T1000 (cell line): ENCODE results near the gene FGFR3.
A peak's percentile ranks its signal among the peaks of the same experiment; 100 is the strongest.

Experiments
- DNase-seq: peaks from one replicate; lab custom pipeline; 2025; ENCODE audit warnings: mixed read lengths; lab: John Stamatoyannopoulos, UW

The FGFR3 gene

DNA sequence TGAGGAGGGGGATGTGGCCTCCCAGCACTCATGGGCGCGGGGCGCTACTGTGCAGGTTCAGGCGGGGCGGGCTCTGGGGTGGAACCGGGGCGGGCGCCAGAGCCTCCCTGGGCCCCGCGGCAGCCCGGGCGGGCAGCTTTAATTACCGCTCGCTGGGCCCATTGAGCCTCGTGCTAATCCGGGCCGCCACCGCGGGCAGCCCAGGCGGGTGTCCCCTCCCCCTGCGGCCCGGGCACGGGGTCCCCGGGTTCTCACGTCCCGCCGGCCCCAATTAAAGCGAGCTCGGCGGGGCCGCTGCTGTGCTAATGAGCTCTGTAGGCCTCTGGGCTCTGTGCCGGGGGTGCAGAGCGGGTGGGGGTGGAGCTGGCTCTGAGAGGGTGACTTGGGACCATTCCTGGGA is 22.8 kb upstream of the FGFR3 start:
- DNase-seq, result no peak

DNA sequence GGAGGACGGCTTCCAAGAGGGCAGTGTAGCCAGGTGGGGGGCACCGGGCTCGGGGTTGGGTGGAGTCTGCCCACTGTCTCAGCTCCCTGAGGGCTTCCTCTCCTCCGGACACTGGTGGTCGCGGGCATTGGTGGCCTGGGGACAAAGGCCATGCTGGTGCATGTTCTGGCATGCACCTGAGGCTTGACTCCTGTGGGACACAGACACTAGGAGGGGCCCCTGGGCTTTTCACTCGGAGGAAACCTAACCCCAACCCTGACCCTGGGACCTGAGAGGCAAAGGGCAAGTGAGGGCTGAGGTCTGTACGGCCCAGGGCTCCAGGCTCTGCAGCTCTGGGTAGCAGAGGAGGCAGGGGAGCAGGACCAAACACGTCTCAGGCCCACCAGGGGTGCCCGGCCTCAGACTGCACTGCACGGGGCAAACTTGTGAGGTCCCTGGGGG is 22.3 kb upstream of the FGFR3 start:
- no peak for DNase-seq

DNA sequence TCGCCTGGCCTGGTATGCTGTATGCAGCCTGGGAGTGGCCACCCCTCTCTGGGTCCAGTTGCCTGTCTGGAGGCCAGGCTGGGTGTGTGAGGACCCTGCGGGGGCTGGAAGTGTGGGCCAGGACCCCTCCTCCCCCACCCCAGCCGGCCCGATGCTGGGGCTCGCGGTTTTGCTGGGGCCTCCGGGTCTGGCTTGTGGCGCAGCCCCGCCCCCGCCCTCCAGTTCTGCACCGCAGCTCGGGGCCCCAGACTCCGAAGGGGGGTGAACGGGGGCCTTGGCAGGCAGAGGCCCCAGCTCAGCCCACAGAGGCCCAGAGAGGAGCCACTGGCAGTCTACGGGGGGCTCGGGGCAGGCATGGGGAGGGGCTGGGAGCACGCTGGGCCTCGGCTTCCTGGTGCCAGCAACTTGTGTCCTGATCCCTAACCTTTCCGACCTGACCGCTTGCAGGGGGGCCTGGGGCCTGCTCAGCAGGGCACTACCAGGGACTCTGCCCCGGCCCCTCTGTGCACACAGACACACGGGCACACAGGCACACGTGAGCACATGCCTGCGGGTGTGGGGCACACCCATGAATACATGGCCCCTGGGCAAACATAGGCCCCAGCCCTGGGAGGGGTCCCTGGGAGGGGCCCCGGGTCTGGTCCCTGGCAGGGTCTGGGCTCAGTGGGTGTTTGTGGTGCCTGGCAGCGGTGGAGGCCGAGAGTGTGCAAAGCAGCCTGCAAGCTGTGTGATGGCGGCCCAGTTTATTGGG is 21.4 kb upstream of the FGFR3 start:
- DNase-seq, result no peak

DNA sequence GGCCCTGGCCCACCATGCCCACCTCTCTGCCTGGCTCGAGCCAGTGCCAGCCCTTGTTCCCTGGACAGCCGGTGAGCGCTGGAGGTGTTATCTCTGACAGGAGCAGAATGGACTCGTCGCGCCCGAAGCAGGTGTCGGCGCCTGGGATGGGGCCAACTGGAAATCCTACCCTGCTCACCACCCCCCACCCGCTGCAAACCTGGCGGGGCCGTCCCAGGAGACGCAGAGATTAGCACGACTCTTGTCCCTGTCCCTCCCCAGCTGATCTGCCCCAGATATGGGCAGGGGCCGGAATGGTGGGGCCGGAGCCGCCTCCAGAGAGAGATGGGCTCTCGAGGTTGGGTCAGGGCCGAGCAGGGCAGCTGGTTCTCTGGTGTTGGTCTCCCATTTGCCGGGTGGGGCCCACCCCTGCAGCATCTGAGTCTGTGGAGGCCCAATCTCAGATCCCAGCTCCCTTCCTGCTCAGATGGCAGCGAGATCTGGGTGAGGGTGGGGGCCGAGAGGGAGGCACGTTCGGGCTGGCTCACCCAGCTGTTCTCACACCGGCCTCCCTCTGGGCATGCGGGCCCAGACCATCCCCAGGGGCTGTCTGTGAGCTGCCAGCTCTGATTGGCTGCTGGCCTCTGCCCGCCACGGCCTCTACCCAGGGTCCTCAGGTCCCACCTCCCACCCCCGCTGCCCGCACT is 20.1 kb upstream of the FGFR3 start:
- no peak for DNase-seq

DNA sequence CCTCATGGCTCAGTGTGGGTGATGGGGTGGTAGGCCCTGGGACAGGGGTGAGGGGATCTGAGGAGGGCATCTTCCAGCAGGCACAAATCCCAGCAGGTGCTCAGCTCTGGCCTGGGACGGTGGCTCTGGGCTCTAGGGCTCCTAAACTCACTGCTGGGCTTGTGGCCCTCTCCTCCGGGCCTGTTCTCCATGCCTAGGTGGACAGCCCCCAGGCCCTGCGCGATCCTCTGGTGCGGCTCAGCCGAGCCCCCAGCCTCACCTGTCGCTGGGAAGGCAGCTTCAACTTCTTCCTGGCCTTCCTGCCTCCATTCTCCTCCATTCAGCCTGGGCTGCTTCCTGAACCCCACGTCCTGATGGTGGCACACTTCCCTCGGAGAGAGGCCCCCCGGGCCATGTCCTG is 19.3 kb upstream of the FGFR3 start:
- DNase-seq, result no peak

DNA sequence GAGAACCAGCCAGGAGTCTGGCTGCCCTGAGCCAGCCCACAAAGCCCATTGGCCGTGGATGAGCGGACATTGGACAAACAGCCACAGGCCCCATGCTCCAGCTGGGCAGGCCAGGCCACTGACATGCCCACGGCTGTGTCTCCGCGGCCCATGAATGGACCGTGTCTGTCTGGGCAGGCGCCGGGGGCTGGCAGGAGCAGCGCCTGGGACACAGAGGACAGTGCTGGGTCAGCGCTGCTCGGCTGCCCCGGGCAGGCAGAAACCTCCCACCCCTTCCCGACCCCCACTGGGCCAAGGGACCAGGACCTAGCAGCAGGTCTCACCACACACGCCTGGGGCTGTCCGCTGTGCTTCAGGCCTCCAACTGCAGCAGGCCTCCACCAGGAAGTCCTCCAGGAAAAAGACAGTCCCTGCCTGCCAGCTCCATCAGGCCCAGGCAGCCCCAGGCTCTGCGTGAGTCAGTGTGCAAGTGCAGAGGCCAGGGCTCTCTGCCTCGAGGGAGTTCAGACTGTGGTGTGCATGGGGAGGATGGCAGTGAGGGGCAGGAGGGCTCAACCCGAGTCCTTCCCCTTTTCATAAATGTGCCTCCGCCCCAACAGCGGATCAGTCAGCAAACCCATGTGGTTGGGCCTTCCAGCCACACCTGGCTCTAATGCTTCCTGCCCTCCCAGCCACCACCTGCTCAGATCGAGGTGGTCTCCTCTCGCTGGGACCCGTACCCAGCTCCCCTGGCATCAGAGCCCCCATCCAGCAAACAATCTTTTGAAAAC is 17.2 kb upstream of the FGFR3 start:
- DNase-seq, result peak; percentile 68

DNA sequence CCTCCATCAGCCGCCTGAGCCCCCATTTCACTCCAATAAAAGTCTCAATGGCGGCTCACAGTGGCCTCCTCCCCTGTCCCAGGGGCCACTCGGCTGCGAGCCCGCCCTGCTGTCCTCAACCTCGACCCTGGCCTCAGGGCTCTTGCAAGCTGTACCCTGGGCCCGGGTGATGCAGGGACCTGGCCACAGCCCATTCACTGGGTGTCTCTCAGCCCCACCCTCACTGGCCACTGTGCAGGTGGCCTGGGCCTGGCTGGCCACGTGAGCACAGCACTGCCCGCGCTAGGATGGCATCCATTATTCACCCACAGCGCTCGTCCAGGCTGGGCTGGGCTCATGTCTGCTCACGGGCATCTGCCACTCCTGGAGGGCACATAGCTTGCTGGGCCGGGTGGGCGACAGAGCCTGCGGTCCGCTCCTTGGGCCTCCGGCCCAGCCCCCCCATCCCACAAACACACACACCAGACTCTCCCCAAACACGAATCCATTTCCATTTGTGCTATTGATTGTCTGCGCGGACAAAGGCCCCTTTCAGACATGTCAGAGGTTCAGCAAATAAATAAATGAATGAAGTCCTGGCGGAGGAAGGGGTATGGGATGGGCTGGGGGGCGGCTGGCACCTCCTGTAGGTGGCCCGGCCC is 16.5 kb upstream of the FGFR3 start:
- DNase-seq, result no peak

DNA sequence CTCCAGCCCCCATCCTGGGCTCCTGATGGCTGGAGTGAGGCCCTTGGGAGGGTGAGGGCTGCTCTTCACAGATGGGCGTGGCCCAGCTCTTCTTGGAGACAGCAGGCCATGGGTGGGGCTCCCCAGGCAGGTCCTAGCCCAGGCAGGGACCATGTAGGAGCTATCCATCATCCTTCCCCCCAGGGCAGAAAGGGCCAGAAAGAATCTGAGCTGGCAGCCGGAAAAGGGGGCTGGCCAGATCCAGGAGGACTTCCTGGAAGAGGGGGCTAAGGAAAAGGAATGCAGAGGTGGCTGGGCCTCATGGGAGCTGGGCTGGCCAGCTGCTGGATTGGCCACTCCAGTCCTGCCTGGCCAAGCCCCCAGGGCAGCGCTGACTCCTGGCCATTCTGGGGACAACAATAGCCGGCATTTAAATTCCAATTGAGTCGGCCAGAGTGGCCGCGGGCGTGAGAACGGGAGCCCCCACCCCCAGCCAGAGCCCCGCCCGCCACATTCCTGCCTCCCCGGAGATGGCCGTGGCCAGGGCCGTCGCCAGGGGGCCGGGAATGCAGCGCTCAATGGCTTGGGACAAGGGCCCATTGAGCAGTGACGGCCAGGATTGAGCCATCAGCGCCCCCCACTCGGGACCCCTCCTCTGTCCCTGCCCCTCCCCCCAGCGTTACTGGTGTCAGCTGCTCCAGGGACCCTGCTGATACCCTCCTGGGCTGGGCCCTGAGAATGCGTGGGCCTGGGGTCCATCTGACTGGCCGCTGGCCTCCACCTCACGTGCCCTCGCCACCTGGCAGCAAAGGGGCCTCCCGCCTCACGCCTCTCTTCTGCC is 15.1 kb upstream of the FGFR3 start:
- DNase-seq, result no peak

DNA sequence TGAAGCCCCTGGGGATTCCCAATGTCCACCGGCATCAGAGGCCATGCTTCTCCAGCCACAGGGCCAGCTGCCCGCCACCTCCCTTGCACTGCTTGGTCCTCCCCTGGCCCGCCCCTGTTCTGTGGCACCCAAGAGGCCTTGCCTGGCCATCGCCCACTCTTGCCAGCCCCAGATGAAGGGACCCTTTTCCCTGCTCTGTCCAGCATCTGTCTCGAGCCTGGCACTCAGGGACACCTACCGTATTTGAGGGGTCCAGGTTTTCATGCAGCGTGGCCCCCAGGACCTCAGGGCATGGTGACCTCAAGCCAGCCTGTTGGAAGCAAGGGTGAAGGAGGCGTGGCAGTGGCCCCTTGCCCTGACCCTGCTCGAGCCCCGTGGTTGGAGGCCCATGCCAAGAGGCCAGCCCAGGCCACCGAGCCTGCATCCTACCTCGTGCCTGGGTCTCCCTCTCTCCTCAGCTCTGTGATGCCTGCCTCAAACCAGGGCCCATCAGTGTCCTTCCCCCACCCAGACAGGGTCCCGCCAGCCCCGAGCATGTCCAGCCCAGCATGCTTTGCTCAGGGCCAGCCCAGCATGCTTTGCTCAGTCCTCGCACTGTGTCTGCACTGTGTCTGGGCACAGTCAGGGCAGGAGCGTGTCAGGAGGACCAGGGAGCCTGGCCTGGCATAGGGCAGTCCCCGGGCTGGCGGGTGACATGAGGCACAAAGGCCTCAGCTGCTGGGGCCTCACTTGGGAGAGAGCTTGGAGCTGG is 14.3 kb upstream of the FGFR3 start:
- no peak for DNase-seq

DNA sequence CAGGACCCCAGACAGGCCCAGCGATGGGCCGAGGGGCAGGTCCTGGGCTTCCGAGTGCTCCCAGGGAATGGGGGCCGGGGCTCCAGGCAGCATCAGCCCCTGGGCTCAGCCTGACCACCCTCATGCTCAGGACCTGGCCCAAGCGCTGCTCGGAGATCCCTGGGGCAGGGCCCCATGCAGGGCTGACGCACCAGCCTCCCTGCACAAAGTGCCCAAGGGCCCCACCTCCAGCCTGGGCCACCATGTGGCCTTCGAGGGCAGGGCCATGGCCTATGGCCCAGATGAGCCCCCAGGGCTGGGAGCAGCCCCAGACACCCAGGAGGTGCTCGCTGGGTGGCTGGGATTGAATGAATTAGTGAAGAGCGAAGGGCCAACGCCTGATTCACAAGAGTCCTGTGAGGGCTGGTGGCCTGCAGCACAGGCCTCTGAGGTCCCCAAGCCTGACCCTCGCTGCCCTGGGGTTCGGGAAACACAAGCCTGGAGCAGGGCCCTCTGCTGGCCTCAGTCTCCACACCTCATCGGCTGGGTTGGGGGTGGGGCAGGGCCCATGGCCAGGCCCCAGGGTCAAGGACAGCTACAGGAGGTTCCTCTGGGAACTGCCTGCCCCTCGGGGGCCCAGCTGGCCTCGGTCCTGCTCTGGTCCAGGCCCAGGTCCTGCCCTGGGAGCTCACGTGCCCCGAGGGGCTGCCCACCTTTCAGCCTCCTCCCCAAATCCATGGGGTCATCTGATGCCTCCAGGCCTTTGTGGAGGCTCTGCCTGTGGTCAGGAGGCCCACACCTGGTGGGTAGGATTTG is 13.3 kb upstream of the FGFR3 start:
- DNase-seq, result no peak

DNA sequence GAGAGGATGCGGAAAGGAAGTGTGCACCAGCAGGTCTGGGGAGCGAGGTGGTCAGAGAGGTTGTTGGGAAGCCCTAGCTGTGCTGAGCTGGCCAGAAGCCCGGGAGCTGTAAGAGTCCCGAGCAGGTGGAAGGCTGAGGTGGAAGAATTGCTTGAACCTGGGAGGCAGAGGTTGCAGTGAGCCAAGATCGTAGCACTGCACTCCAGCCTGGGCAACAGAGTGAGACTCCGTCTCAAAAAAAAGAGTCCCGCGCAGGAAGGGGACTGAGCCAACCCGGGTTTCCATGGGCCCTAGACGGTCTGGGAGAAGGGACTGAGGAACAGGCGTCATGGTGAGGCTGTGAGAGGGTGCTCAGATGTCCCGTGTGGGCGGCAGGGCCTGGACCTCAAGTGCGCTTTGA is 12.7 kb upstream of the FGFR3 start:
- DNase-seq, result no peak

DNA sequence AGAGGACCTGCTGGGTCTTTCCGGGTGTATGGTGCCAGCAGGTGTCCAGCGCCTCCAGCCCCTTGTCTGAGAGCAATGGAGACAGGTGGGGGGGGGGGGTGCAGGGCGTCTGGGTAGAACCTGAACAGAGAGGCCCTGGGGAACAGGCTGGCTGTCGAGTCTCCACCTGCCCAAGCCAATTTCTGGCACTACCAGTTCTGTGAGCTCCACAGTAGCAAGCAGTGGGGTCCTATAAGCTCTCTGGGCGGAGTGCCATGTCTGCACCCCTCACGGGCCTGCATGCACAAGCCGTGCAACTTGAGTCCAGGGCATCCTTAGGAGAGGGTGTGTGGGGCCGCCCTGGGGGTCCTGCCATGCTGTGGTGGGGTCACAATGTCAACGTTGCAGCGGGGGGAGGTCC is 10.1 kb upstream of the FGFR3 start:
- no peak for DNase-seq

DNA sequence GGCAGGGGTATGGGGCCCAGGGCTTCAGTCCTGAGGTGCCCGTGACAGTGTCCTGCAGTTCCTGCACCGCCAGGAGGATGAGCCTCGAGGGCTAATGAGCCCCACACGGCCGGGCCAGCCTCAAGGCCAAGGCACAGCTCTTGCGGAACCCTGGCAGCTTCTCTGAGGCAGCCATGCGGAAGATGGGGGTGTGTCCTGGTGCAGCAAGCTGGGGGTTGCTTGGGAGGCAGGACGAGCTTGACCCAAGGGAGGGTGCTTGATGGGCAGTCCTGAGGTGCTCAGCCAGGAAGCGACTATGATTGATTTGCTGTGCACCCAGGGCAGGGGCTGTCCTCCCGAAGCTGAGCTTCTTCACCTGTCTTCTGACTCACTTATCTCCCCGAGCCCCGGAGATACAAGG is 9.1 kb upstream of the FGFR3 start:
- DNase-seq, result no peak

DNA sequence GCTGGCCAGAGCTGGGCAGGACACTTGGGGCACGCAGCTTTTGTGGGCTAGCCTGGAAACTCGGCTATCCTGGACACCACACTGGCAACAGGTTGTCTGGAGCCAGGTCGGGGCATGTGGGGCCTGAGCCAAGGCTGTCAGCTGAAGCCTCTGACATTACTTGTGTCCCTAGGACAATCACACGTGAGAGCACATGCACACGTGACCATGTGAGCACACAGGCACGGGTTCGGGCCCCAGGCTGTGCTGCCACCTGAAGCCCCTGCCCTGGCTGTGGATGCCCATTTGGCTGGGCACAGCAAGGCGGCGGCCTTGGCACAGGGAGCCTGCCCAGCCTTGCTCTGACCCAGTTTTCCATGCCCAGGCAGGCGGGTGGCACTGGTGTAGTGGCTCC is 8.7 kb upstream of the FGFR3 start:
- no peak for DNase-seq

DNA sequence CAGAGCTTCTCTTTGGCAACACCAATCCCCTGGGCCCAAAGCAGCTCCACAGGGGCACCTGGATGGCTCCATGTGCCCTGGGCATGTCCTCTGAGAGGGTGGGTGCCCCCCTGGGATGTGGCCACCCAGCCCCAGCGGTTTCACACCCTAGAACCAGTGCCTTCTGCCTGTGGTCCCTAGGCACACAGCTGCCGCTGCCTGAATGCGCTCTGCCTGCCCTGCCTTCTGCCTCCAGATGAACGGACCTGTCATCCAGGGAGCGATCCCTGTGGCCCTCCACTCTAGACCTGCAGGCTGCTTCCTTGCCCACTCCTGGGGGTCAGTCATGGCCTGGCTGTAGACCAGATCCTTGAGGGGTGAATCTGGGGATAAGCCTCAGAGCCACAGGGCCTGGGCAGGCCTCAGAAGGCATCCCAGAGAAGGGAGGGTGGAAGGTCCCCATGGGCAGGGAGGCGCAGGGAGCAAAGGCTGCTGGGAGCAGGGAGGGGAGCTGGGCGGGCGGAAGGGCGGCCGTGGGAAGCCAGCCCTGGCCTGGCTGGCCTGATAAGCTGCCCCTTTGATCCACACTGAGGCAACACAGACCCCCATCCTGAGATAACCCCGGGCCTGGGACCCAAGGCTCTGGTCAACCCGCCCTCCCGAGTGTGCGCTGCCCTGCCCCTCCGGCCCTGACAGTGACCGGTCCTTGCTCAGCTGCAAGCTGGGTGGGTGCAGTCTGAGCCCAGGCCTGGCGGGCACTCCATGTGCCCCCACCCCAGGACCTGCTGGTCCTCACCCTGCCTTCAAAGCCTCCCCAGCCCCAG is 8.1 kb upstream of the FGFR3 start:
- DNase-seq, result no peak

DNA sequence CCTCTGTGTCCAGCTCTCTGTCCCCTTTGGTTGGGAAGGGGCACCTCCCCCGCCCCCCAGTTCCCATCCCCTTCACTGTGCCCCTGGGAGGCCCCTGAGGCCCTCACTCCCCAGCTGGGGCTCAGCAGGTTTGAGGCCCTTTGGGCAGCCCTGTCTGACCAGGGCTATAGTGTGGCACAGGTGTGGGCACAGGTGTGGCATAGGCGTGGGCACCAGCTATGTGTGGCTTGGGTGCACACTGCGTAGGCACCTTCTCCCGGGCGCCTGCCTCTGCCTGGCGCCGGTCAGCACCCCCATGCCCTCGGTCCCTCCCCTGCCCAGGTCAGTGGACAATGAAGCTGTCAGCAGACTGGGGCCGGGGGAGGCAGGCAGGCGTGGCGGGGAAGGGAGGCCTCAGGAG is 7.5 kb upstream of the FGFR3 start:
- no peak for DNase-seq

DNA sequence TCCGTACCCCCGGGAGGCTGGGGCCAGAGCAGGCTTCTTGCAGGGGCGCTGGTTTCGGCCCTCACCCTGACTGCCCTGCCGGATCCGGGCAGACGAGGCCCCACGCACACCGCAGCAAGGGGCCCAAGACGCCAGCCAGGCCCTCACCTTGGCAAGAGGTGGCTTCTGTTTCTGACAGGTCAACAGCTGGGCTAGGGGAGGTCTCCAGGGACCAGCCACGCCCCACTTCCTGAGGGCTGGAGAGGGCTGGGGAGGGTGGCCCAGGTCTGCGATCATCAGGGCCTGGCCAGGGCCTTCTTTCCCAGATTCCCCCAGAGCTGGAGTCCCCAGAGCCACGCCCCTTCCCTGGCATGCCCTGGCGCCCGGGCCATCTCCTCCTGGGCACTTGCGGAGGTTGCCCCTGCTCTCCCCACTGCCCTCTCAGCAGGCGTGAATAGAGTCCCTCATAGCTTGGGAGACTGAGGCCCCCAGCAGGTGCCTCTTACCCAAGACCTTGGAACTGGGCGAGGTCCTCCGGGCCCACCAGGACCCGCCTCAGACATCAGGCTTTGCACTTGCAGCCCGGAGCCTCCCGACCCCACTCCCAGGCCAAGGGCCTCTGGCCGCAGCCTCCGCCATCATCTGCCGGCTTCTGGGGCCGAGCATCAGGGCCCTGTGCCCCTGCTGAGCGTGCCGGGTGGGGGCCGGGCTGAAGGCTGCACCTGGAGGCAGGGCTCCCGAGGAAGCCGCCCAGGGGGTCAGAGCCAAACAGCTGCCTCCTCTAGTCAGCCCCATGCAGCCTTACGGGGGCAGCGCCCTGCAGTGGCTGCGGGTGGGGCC is 6.3 kb upstream of the FGFR3 start:
- DNase-seq, result no peak

DNA sequence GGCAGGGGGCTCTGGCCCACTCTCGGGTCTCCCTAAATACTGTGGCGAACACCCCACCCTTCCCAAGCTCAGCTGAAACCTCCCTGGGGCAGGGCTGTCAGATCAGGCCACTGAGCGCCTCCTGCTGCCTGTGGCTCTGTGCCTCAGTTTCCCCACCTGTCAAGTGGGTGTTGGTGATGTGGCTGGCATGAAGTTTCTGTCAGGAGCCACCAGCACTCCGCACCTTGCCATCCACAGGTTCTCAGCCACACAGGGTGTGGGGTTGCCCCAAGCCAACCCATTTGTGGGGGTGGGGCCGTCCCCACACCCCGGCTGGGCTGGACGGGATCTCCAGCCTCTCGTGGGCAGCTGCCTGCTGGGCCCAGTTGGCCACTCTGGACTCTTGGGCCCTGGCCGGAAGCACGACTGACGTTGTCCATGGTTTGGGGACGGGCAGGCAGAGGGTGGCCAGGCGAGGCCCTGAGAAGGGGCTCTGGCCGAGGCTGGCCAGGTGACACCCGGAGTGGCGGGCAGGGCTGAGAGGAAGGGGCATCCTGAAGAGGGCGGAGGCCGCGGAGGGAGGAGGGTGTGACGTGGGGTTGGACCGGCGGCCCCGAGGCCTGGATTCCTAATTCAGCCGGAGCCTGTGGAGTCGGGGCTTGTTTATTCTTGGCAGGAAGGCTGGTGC is 5.5 kb upstream of the FGFR3 start:
- no peak for DNase-seq
